A549 treated with ZK216348 at 1 μM for 4 hours (cell line): ENCODE results near the gene IGFBP1. TPM values are rescaled to one million over a fixed set of nuclear protein-coding genes. Genes with fewer than 3 reads are reported as not detected.

Experiments
- total RNA-seq: library from RNA; stranded (reverse); fragments of 200-300 nt; extraction: Qiagen RNA extraction; gene quantifications from 5 replicates; pipeline ENCODE4 v1.2.3, GENCODE V29; 2022; ENCODE audit warnings: low read depth

IGFBP1 gene
- 28.6 to 49.0 TPM (median 45.4 TPM) in 5 replicates for total RNA-seq

DNA sequence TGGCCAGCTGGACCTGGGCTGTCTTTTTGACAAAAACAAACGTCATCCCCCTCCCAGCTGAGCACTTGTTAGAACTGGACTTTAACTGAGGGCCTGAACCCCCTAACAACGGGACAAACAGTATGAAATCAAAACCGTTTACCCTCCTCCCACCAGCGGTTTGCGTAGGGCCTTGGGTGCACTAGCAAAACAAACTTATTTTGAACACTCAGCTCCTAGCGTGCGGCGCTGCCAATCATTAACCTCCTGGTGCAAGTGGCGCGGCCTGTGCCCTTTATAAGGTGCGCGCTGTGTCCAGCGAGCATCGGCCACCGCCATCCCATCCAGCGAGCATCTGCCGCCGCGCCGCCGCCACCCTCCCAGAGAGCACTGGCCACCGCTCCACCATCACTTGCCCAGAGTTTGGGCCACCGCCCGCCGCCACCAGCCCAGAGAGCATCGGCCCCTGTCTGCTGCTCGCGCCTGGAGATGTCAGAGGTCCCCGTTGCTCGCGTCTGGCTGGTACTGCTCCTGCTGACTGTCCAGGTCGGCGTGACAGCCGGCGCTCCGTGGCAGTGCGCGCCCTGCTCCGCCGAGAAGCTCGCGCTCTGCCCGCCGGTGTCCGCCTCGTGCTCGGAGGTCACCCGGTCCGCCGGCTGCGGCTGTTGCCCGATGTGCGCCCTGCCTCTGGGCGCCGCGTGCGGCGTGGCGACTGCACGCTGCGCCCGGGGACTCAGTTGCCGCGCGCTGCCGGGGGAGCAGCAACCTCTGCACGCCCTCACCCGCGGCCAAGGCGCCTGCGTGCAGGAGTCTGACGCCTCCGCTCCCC is at the start of gene IGFBP1:
Gene IGFBP1, plus strand, starts transcription at position 304 of the 808 bp plus-strand sequence. Its CDS starts 165 bp downstream, at position 469.

GRCh38 chr7:45873035-45873354 is 15.3 kb upstream of the IGFBP1 start, which contains the start of gene CCDC201:
CCDC201 (minus strand) TSS chr7:45873082; CDS start chr7:45873007, 75 bp downstream.

DNA sequence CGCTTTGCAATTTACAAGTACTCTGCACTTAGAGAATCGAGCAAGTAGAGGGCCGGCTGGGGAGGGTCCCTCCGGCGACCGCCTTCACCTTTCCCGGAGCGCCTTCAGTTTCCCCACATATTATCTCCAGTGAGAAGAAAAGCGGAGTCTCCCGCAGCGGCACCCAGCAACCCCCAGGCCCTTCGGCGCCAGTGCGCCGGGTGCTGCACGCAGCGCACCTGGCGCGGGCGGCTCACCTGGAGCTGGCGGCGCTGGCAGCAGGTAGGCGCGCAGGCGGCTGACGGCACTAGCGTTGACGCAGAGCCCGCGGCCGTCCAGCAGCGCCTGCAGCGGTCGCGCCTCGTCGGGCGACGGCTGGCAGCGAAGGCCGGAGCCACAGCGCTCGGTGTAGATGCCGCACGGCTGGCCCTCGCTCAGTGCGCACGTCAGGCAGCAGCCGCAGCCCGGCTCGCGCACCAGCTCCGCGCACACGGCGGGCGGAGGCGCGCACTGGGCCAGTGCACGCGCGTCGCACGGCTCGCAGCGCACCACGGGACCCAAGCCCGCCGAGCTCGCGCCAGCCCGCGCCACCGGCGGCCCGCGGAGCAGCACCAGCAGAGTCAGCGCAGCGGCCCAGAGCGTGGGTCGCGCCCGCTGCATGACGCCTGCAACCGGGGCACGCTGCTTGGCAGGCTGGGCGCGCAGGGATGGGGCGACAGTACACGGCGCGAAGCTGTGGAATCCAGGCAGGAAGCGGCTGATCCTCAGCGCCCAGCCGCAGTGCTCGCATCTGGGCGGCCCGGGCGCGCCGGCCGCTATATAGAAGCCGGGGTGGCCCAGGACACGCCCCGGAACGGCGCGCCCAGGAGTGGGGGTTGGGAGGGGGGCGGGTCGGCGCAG is 32.5 kb downstream of the IGFBP1 start, which contains the start of gene IGFBP3:
Gene IGFBP3, minus strand, starts transcription at position 771 of the 879 bp plus-strand sequence. Its CDS starts 132 bp downstream, at position 639.

Other genes with a start within 250 kb of the IGFBP1 start
- gene CCDC201, start 15.4 kb upstream of the IGFBP1 start, total RNA-seq = not detected in 5 replicates
- 118 to 250 TPM (median 181 TPM) in 5 replicates for gene IGFBP3, start 32.8 kb downstream of the IGFBP1 start, total RNA-seq